ENCODE results near the gene RASAL2.

DNA sequence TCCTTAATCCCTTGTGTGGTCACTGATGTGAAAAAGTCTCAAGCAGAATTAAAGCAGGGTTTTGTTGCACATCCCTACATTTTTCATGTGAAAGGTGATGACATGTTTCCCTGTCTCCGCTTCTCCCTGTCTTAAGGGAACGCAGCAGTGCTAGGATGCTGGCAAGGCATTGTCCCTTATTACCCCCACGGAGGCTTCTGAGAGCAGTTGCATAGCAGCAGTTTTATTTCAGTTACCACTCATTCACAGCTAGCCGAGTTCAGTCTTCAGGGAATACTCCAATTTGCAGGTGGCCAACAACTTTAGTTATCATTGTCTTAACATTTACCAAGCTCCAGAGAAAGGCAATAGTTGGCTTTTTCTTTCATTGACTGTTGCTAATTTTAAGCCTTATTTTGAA, 313.8 kb downstream of the RASAL2 start:
- TF ChIP-seq, protein P1, sequence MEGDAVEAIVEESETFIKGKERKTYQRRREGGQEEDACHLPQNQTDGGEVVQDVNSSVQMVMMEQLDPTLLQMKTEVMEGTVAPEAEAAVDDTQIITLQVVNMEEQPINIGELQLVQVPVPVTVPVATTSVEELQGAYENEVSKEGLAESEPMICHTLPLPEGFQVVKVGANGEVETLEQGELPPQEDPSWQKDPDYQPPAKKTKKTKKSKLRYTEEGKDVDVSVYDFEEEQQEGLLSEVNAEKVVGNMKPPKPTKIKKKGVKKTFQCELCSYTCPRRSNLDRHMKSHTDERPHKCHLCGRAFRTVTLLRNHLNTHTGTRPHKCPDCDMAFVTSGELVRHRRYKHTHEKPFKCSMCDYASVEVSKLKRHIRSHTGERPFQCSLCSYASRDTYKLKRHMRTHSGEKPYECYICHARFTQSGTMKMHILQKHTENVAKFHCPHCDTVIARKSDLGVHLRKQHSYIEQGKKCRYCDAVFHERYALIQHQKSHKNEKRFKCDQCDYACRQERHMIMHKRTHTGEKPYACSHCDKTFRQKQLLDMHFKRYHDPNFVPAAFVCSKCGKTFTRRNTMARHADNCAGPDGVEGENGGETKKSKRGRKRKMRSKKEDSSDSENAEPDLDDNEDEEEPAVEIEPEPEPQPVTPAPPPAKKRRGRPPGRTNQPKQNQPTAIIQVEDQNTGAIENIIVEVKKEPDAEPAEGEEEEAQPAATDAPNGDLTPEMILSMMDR (IDR thresholded peaks at IDR 0.05; ENCODE audit: insufficient read depth, low read length, poor library complexity, severe bottlenecking), result no peak
- no peak for TF ChIP-seq EZH2phosphoT487 (conservative IDR thresholded peaks at IDR 0.05; ENCODE audit: low read length)
